GM23248 (cell line): ENCODE data around the gene RABL6.

Source experiments
- EZH2 ChIP-seq: fragments of 200-600 bp; sonication (generic); IDR thresholded peaks from 2 replicates; pipeline ENCODE4 v1.6.1; 2018; ENCODE audit warnings: antibody characterized with exemption, mild to moderate bottlenecking; ENCODE audit not compliant: insufficient read depth, poor library complexity, severe bottlenecking
- EZH2phosphoT487 ChIP-seq: fragments of 200-600 bp; sonication (generic); IDR thresholded peaks from 2 replicates; pipeline ENCODE4 v1.6.1; 2018; ENCODE audit warnings: antibody characterized with exemption, moderate library complexity, mild to moderate bottlenecking, low read depth; ENCODE audit not compliant: insufficient read depth

- no peak for TF ChIP-seq EZH2
- no peak for TF ChIP-seq EZH2phosphoT487
Measured at GRCh38 chr9:136863623-136864273, 56.0 kb downstream of the RABL6 start.
